Natural killer cell (primary cell): ENCODE results near the gene TCERG1L. TPM values are rescaled to one million over a fixed set of nuclear protein-coding genes. Genes with fewer than 3 reads are reported as not detected.

Experiments
- ATAC-seq, 3 donors: fragments of 150-1000 bp in 2 of 3; fragments of 200-7000 bp in 1 of 3; cut with Tn5 transposase; 1 replicate in 1 of 3; 2 replicates in 2 of 3; pipeline ENCODE4 v1.10.0; 2021; ENCODE audit warnings: mild to moderate bottlenecking in 2 of 3, moderate library complexity in 2 of 3
- DNase-seq, 2 donors: peaks; one replicate each; pipeline versions ENCODE4 v3.0.0 to v3.0.0-alpha.2; 2013 to 2021; ENCODE audit warnings: mixed read lengths in 1 of 2
- H3K27ac ChIP-seq: one replicate; pipeline ENCODE4 v1.5.1; 2013; ENCODE audit warnings: mild to moderate bottlenecking, low read length
- H3K27me3 ChIP-seq: one replicate; pipeline ENCODE4 v1.6.1; 2013; ENCODE audit warnings: low read length; ENCODE audit not compliant: control insufficient read depth, insufficient read depth
- H3K36me3 ChIP-seq: one replicate; pipeline ENCODE4 v1.6.1; 2013; ENCODE audit warnings: low read length; ENCODE audit not compliant: control insufficient read depth, insufficient read depth
- H3K4me1 ChIP-seq: one replicate; pipeline ENCODE4 v1.6.1; 2013; ENCODE audit warnings: low read length; ENCODE audit not compliant: control insufficient read depth, insufficient read depth
- H3K4me3 ChIP-seq: one replicate; pipeline ENCODE4 v1.5.1; 2013; ENCODE audit warnings: low read length
- H3K9me3 ChIP-seq: one replicate; pipeline ENCODE4 v1.6.1; 2013; ENCODE audit warnings: low read length; ENCODE audit not compliant: control insufficient read depth, insufficient read depth
- H3K27ac Mint-ChIP-seq, 2 donors: one replicate each; pipeline ENCODE4 v1.8.0; 2022; ENCODE audit warnings: mild to moderate bottlenecking in 2 of 2, mixed read lengths in 2 of 2, moderate library complexity in 1 of 2
- H3K27me3 Mint-ChIP-seq, 2 donors: one replicate each; pipeline ENCODE4 v1.8.0; 2022; ENCODE audit warnings: low read depth in 2 of 2, mixed read lengths in 2 of 2
- H3K36me3 Mint-ChIP-seq: one replicate; pipeline ENCODE4 v1.8.0; 2022; ENCODE audit warnings: mixed read lengths
- H3K4me1 Mint-ChIP-seq, 2 donors: one replicate each; pipeline ENCODE4 v1.8.0; 2022; ENCODE audit warnings: mixed read lengths in 2 of 2
- H3K4me3 Mint-ChIP-seq: one replicate; pipeline ENCODE4 v1.8.0; 2022; ENCODE audit warnings: mild to moderate bottlenecking, moderate library complexity, mixed read lengths
- H3K9me3 Mint-ChIP-seq, 2 donors: one replicate each; pipeline ENCODE4 v1.8.0; 2022; ENCODE audit warnings: mixed read lengths in 2 of 2
- CTCF ChIP-seq: fragments of 200-600 bp; IDR thresholded peaks from one replicate; pipeline ENCODE4 v1.8.0; 2022; ENCODE audit warnings: antibody characterized with exemption
- WGBS: methylation state at CpG from one replicate; pipeline ENCODE4 v1.1.7; 2013; ENCODE audit warnings: missing lambda C conversion rate; ENCODE audit not compliant: insufficient coverage; 5-methylcytosine and 5-hydroxymethylcytosine counted together
- intact Hi-C: fragments of 100-400 bp; cut with micrococcal nuclease; formaldehyde crosslinking; loops from one replicate; pipeline ENCODE4 v1.14.2; 2022
- total RNA-seq, 4 donors: library from RNA; stranded (reverse); fragments of 120-200 nt in 1 of 4; gene quantifications; one replicate each; pipeline versions ENCODE4 v1.2.3 to v1.2.4, GENCODE V29; 2013 to 2022

The TCERG1L gene
- total RNA-seq, 3 donors from 2014 or later (not counting 1 experiment from before 2014, with no cell fraction given) = 0.48 TPM; not detected in 2

GRCh38 chr10:131094527-131095312 lies 216.8 kb downstream of the TCERG1L start:
- H3K4me1 Mint-ChIP-seq = no peaks in the 10 kb centered on the region
- 73% methylated on average over 29 of the region's 29 CpGs for WGBS
- Histone ChIP-seq H3K4me3 (no peak overlapping the region), H3K36me3 (no peaks in the 10 kb centered on the region), H3K27ac (no peak overlapping the region), H3K27me3 (no peaks in the 10 kb centered on the region), H3K9me3 (no peaks in the 10 kb centered on the region), H3K4me1 (no peaks in the 10 kb centered on the region)
- ATAC-seq = no peak
- H3K4me3 Mint-ChIP-seq = no peak overlapping the region
- no peak for DNase-seq
- no peaks in the 10 kb centered on the region for H3K9me3 Mint-ChIP-seq
- no peaks in the 10 kb centered on the region for H3K27me3 Mint-ChIP-seq
- H3K36me3 Mint-ChIP-seq = no peaks in the 10 kb centered on the region
- TF ChIP-seq CTCF = no peak
- intact Hi-C loops = no loop called here
- no peak overlapping the region for H3K27ac Mint-ChIP-seq

- H3K36me3 Mint-ChIP-seq = no peaks in the 10 kb centered on the region
- H3K4me1 ChIP-seq = no peaks in the 10 kb centered on the region
- H3K27ac ChIP-seq = no peak overlapping the region
- H3K9me3 Mint-ChIP-seq = no peaks in the 10 kb centered on the region
- WGBS = 86% methylated on average over 19 of the region's 19 CpGs
- no peaks in the 10 kb centered on the region for H3K27me3 Mint-ChIP-seq
- no peak overlapping the region for H3K4me3 Mint-ChIP-seq
- no peak overlapping the region for H3K27ac Mint-ChIP-seq
- no peaks in the 10 kb centered on the region for H3K36me3 ChIP-seq
- ATAC-seq (no peak), DNase-seq (no peak)
- no peak overlapping the region for H3K4me3 ChIP-seq
- intact Hi-C loops = no loop called here
- H3K4me1 Mint-ChIP-seq = no peaks in the 10 kb centered on the region
- no peaks in the 10 kb centered on the region for H3K9me3 ChIP-seq
- no peaks in the 10 kb centered on the region for H3K27me3 ChIP-seq
- no peak for TF ChIP-seq CTCF
Measured at GRCh38 chr10:131093795-131094366, 217.6 kb downstream of the TCERG1L start.

- H3K9me3 Mint-ChIP-seq = no peaks in the 10 kb centered on the region
- Histone ChIP-seq H3K4me3 (no peak overlapping the region), H3K4me1 (no peaks in the 10 kb centered on the region), H3K9me3 (no peaks in the 10 kb centered on the region), H3K36me3 (no peaks in the 10 kb centered on the region), H3K27ac (no peak overlapping the region), H3K27me3 (no peaks in the 10 kb centered on the region)
- H3K27me3 Mint-ChIP-seq = no peaks in the 10 kb centered on the region
- no peak for DNase-seq
- TF ChIP-seq CTCF = no peak
- H3K4me1 Mint-ChIP-seq = no peaks in the 10 kb centered on the region
- ATAC-seq = no peak
- no peak overlapping the region for H3K27ac Mint-ChIP-seq
- intact Hi-C loops = no loop called here
- WGBS = 94% methylated on average over 14 of the region's 14 CpGs
- no peak overlapping the region for H3K4me3 Mint-ChIP-seq
- H3K36me3 Mint-ChIP-seq = no peaks in the 10 kb centered on the region
Measured at GRCh38 chr10:131093346-131093745, 218.2 kb downstream of the TCERG1L start.
